HEK293T (cell line): ENCODE results near the gene CREB3L1.

Experiments
- BHLHE40 ChIP-seq: fragments of 450-650 bp; IDR thresholded peaks from 2 replicates; pipeline ENCODE4 v1.6.1; 2016; ENCODE audit warnings: mild to moderate bottlenecking, moderate library complexity, borderline replicate concordance
- ELF4 ChIP-seq: fragments of 450-650 bp; IDR thresholded peaks from 2 replicates; pipeline ENCODE4 v1.6.1; 2017; ENCODE audit warnings: antibody characterized with exemption
- FOXK2 ChIP-seq: fragments of 450-650 bp; IDR thresholded peaks from 2 replicates; pipeline ENCODE4 v1.6.1; 2016; ENCODE audit warnings: mild to moderate bottlenecking
- FOXM1 ChIP-seq: fragments of 450-650 bp; IDR thresholded peaks from 2 replicates; pipeline ENCODE4 v1.6.1; 2017; ENCODE audit warnings: mild to moderate bottlenecking, borderline replicate concordance
- HDGF ChIP-seq: fragments of 450-650 bp; IDR thresholded peaks from 2 replicates; pipeline ENCODE4 v1.6.1; 2017; ENCODE audit warnings: antibody characterized with exemption, borderline replicate concordance
- SP1 ChIP-seq: fragments of 450-650 bp; IDR thresholded peaks from 2 replicates; pipeline ENCODE4 v1.6.1; 2017
- SUZ12 ChIP-seq: fragments of 450-650 bp; IDR thresholded peaks from 2 replicates; pipeline ENCODE4 v1.6.1; 2016; ENCODE audit warnings: mild to moderate bottlenecking
- TARDBP ChIP-seq: fragments of 450-650 bp; IDR thresholded peaks from 2 replicates; pipeline ENCODE4 v1.6.1; 2016

DNA sequence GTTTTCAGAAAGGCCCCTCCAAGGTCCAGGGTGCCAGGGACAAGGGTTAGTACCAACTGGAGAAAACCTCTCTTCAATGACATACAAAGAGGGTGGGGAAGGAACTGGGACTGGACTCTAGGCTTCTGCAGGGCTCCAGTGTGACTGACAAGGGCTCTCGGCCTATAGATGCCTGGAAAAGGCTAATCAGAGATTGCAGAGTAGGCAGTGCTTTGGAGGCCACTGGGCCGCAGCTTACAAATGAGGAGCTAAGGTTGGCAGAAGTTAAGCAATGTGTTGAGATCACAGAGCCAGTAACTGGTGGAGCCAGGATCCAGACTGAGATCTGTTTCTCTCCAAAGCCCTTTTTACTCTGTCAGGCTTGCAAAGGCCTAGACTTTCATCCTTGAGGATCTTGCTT, 62.4 kb downstream of the CREB3L1 start:
- TF ChIP-seq HDGF (no peak), BHLHE40 (no peak), FOXM1 (no peak), SP1 (no peak), ELF4 (no peak), SUZ12 (no peak), FOXK2 (no peak), TARDBP (no peak)
